Endothelial cell (in vitro differentiated cells): Measurements from ENCODE around the gene MYO18B. TPM values are rescaled to one million over a fixed set of nuclear protein-coding genes. Genes with fewer than 3 reads are reported as not detected.

Experiments used
- DNase-seq: peaks from one replicate; pipeline ENCODE4 v3.0.0; 2021; ENCODE audit warnings: low spot score
- H3K27ac Mint-ChIP-seq: one replicate; pipeline ENCODE4 v1.8.0; 2021; ENCODE audit warnings: mixed read lengths, inconsistent platforms; ENCODE audit not compliant: unreplicated experiment
- H3K27me3 Mint-ChIP-seq: one replicate; pipeline ENCODE4 v1.8.0; 2021; ENCODE audit warnings: mild to moderate bottlenecking, moderate library complexity, mixed read lengths, inconsistent platforms; ENCODE audit not compliant: unreplicated experiment
- H3K36me3 Mint-ChIP-seq: one replicate; pipeline ENCODE4 v1.8.0; 2021; ENCODE audit warnings: mild to moderate bottlenecking, low read depth, mixed read lengths, inconsistent platforms; ENCODE audit not compliant: unreplicated experiment
- H3K4me1 Mint-ChIP-seq: one replicate; pipeline ENCODE4 v1.8.0; 2021; ENCODE audit warnings: mild to moderate bottlenecking, mixed read lengths, inconsistent platforms; ENCODE audit not compliant: unreplicated experiment
- H3K4me3 Mint-ChIP-seq: one replicate; pipeline ENCODE4 v1.8.0; 2021; ENCODE audit warnings: mild to moderate bottlenecking, mixed read lengths, inconsistent platforms; ENCODE audit not compliant: unreplicated experiment
- H3K9me3 Mint-ChIP-seq: one replicate; pipeline ENCODE4 v1.8.0; 2021; ENCODE audit warnings: mixed read lengths, inconsistent platforms; ENCODE audit not compliant: unreplicated experiment
- CTCF ChIP-seq: fragments of 200-600 bp; sonication (generic); IDR thresholded peaks from one replicate; pipeline ENCODE4 v1.5.0; 2021; ENCODE audit warnings: antibody characterized with exemption; ENCODE audit not compliant: unreplicated experiment
- total RNA-seq: library from RNA; stranded (reverse); fragmentation: NEBNext Ultra II Directional; extraction: Animal tissue kit (Norgen Biotek cat#: 25700); gene quantifications from one replicate; pipeline ENCODE4 v1.2.1, GENCODE V29; 2021; ENCODE audit not compliant: unreplicated experiment

Gene MYO18B
- total RNA-seq, 1 donor from 2014 or later, result not detected

GRCh38 chr22:25763239-25763777 lies 21.3 kb downstream of the MYO18B start:
- Mint-ChIP-seq H3K27me3 (no peaks in the 10 kb centered on the region), H3K27ac (no peak overlapping the region), H3K4me1 (no peaks in the 10 kb centered on the region), H3K36me3 (peaks cover 6% of the 10 kb centered on the region), H3K9me3 (peaks cover 8% of the 10 kb centered on the region), H3K4me3 (no peak overlapping the region)
- TF ChIP-seq CTCF, result no peak
- no peak for DNase-seq

GRCh38 chr22:25764270-25765015 lies 22.5 kb downstream of the MYO18B start:
- peaks cover 6% of the 10 kb centered on the region for H3K36me3 Mint-ChIP-seq
- no peaks in the 10 kb centered on the region for H3K4me1 Mint-ChIP-seq
- DNase-seq, result no peak
- peaks cover 8% of the 10 kb centered on the region for H3K9me3 Mint-ChIP-seq
- H3K4me3 Mint-ChIP-seq, result no peak overlapping the region
- no peak overlapping the region for H3K27ac Mint-ChIP-seq
- no peak for TF ChIP-seq CTCF
- no peaks in the 10 kb centered on the region for H3K27me3 Mint-ChIP-seq

GRCh38 chr22:25765016-25765367 lies 23.0 kb downstream of the MYO18B start:
- Mint-ChIP-seq H3K27me3 (no peaks in the 10 kb centered on the region), H3K4me3 (no peak overlapping the region), H3K4me1 (no peaks in the 10 kb centered on the region), H3K9me3 (peaks cover 8% of the 10 kb centered on the region), H3K36me3 (peaks cover 6% of the 10 kb centered on the region), H3K27ac (no peak overlapping the region)
- TF ChIP-seq CTCF, result no peak
- no peak for DNase-seq

GRCh38 chr22:25765801-25766200 lies 23.8 kb downstream of the MYO18B start:
- Mint-ChIP-seq H3K9me3 (peaks cover 8% of the 10 kb centered on the region), H3K4me1 (no peaks in the 10 kb centered on the region), H3K4me3 (no peak overlapping the region), H3K36me3 (peaks cover 6% of the 10 kb centered on the region), H3K27ac (no peak overlapping the region), H3K27me3 (no peaks in the 10 kb centered on the region)
- TF ChIP-seq CTCF, result no peak
- no peak for DNase-seq

- Mint-ChIP-seq H3K9me3 (peaks cover 8% of the 10 kb centered on the region), H3K27ac (no peak overlapping the region), H3K36me3 (peaks cover 6% of the 10 kb centered on the region), H3K4me3 (no peak overlapping the region), H3K4me1 (no peaks in the 10 kb centered on the region), H3K27me3 (no peaks in the 10 kb centered on the region)
- DNase-seq, result no peak
- TF ChIP-seq CTCF, result no peak
Measured at GRCh38 chr22:25766418-25766817, 24.4 kb downstream of the MYO18B start.
